ENCODE results near the gene RASSF6.

DNA sequence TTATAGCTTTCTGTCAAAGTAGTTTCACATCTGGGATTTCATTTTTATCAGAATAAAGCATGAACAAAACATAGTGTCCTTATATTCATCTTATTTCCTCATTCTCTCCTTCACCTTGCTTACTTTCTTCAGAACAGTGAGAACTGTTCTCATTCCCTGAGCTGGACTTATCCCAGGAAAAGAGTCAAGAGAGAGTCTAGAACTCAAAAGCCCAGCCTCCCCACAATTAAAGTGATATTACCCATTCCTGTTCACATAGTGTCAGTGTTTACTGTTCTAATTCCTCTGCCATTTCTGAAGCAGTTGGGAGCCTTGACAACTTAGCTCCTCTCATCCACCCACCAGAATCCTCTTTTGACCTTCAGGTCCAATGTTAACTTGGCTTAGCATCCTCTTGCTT lies 42.9 kb downstream of the RASSF6 start:
- TF ChIP-seq RELA (CRISPR knock-in tag; IDR thresholded peaks at IDR 0.05; ENCODE audit: borderline replicate concordance): no peak
- no peak for TF ChIP-seq ESRRA (CRISPR knock-in tag; IDR thresholded peaks at IDR 0.05; ENCODE audit: borderline replicate concordance)
- TF ChIP-seq MXD4 (CRISPR knock-in tag; IDR thresholded peaks at IDR 0.05; ENCODE audit: borderline replicate concordance): no peak
- TF ChIP-seq CTCF (IDR thresholded peaks at IDR 0.05): no peak
- TF ChIP-seq IRF1 (CRISPR knock-in tag; IDR thresholded peaks at IDR 0.05): no peak
- TF ChIP-seq IRF2 (CRISPR knock-in tag; IDR thresholded peaks at IDR 0.05; ENCODE audit: borderline replicate concordance, low read depth): no peak
- TF ChIP-seq, protein P1, sequence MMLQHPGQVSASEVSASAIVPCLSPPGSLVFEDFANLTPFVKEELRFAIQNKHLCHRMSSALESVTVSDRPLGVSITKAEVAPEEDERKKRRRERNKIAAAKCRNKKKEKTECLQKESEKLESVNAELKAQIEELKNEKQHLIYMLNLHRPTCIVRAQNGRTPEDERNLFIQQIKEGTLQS (CRISPR knock-in tag; conservative IDR thresholded peaks at IDR 0.05): no peak
- TF ChIP-seq, protein P2, sequence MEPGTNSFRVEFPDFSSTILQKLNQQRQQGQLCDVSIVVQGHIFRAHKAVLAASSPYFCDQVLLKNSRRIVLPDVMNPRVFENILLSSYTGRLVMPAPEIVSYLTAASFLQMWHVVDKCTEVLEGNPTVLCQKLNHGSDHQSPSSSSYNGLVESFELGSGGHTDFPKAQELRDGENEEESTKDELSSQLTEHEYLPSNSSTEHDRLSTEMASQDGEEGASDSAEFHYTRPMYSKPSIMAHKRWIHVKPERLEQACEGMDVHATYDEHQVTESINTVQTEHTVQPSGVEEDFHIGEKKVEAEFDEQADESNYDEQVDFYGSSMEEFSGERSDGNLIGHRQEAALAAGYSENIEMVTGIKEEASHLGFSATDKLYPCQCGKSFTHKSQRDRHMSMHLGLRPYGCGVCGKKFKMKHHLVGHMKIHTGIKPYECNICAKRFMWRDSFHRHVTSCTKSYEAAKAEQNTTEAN (CRISPR knock-in tag; IDR thresholded peaks at IDR 0.05): no peak
- no peak for TF ChIP-seq ELF4 (CRISPR knock-in tag; IDR thresholded peaks at IDR 0.05; ENCODE audit: low read depth)
- TF ChIP-seq, protein P3, sequence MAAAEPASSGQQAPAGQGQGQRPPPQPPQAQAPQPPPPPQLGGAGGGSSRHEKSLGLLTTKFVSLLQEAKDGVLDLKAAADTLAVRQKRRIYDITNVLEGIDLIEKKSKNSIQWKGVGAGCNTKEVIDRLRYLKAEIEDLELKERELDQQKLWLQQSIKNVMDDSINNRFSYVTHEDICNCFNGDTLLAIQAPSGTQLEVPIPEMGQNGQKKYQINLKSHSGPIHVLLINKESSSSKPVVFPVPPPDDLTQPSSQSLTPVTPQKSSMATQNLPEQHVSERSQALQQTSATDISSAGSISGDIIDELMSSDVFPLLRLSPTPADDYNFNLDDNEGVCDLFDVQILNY (CRISPR knock-in tag; IDR thresholded peaks at IDR 0.05): no peak
- TF ChIP-seq SMAD3 (CRISPR knock-in tag; IDR thresholded peaks at IDR 0.05; ENCODE audit: borderline replicate concordance): no peak
- TF ChIP-seq, protein P4, sequence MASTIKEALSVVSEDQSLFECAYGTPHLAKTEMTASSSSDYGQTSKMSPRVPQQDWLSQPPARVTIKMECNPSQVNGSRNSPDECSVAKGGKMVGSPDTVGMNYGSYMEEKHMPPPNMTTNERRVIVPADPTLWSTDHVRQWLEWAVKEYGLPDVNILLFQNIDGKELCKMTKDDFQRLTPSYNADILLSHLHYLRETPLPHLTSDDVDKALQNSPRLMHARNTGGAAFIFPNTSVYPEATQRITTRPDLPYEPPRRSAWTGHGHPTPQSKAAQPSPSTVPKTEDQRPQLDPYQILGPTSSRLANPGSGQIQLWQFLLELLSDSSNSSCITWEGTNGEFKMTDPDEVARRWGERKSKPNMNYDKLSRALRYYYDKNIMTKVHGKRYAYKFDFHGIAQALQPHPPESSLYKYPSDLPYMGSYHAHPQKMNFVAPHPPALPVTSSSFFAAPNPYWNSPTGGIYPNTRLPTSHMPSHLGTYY (CRISPR knock-in tag; IDR thresholded peaks at IDR 0.05): no peak
- TF ChIP-seq ATF1 (CRISPR knock-in tag; IDR thresholded peaks at IDR 0.05): no peak
- TF ChIP-seq, protein P5, sequence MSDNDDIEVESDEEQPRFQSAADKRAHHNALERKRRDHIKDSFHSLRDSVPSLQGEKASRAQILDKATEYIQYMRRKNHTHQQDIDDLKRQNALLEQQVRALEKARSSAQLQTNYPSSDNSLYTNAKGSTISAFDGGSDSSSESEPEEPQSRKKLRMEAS (CRISPR knock-in tag; IDR thresholded peaks at IDR 0.05): no peak

Data from WTC11 (cell line).